Measurements from ENCODE around the gene TADA2A. TPM values are rescaled to one million over a fixed set of nuclear protein-coding genes. Genes with fewer than 3 reads are reported as not detected.

TADA2A gene
- total and polyA plus RNA-seq, 2 of the 8 experiments (the other 6 are each of a cell fraction or from before 2014, with no cell fraction given), result 8.4 to 18.5 TPM

- no peak overlapping the region for H3K4me3 ChIP-seq (ENCODE audit: extremely low read depth in 1 of 4, insufficient read depth in 2 of 4, low read depth in 3 of 4, low read length in 4 of 4)
- H3K18ac ChIP-seq (ENCODE audit: extremely low read depth, low read length), result no peak overlapping the region
- H2BK5ac ChIP-seq (ENCODE audit: low read depth, low read length), result no peak overlapping the region
- H3K4ac ChIP-seq (replicated peaks; ENCODE audit: insufficient read length, low read depth, low read length), result no peak overlapping the region
- no peak overlapping the region for H4K91ac ChIP-seq (replicated peaks; ENCODE audit: insufficient read length, low read length)
- H3K23me2 ChIP-seq (ENCODE audit: low read depth, low read length), result no peaks in the 10 kb centered on the region; the same call in 1 of the 2 replicates
- ChIA-PET CTCF (ENCODE audit: partially characterized antibody) (interaction anchor here (1.0 to 4.8 kb wide), 9 partner anchors 9 to 324 kb away, joined by 3 to 29 read pairs (median 5); no protein-coding TSS in a partner anchor), POLR2A (ENCODE audit: partially characterized antibody) (no interaction called here)
- no peak overlapping the region for H2BK15ac ChIP-seq (ENCODE audit: low read length)
- H3K23ac ChIP-seq (ENCODE audit: insufficient read length), result no peak overlapping the region
- H3K79me2 ChIP-seq (ENCODE audit: control insufficient read depth in 1 of 2, insufficient read depth in 2 of 2, low read length in 2 of 2), result no peaks in the 10 kb centered on the region
- no peaks in the 10 kb centered on the region for H3K4me1 ChIP-seq (replicated peaks in 1 of 4; ENCODE audit: control insufficient read depth in 3 of 4, insufficient read depth in 4 of 4, low read length in 3 of 4)
- no peak overlapping the region for H2AFZ ChIP-seq (ENCODE audit: low read length)
- H3K27ac ChIP-seq (ENCODE audit: low read depth, low read length), result no peak overlapping the region
- no peak overlapping the region for H2BK120ac ChIP-seq (replicated peaks; ENCODE audit: low read depth, low read length)
- H3K36me3 ChIP-seq (ENCODE audit: control insufficient read depth in 2 of 4, insufficient read depth in 4 of 4, low read length in 3 of 4), result peaks cover 0 to 27% (median 6%) of the 10 kb centered on the region in 4 experiments; a peak in 5 of 8 replicates
- FAIRE-seq, result no peak
- no peak for DNase-seq (ENCODE audit: low read depth in 1 of 2, low spot score in 2 of 2)
- no peak overlapping the region for H3K14ac ChIP-seq (ENCODE audit: insufficient read length)
- H2BK12ac ChIP-seq (ENCODE audit: low read depth, low read length), result no peak overlapping the region
- TF ChIP-seq KDM5A (IDR thresholded peaks at IDR 0.05; ENCODE audit: low read length) (no peak), SAP30 (IDR thresholded peaks at IDR 0.05; ENCODE audit: insufficient read depth, insufficient replicate concordance, low read length) (no peak), RNF2 (IDR thresholded peaks at IDR 0.05; ENCODE audit: borderline replicate concordance, low read depth, low read length, missing control alignments, poor library complexity, severe bottlenecking) (no peak), RAD21 (IDR thresholded peaks at IDR 0.05 in 1 of 2, conservative IDR thresholded peaks at IDR 0.05 in 1 of 2; ENCODE audit: low read depth in 2 of 2, low read length in 2 of 2) (no peak), GABPA (IDR thresholded peaks at IDR 0.05; ENCODE audit: borderline replicate concordance, insufficient read depth, low read length) (no peak), BACH1 (IDR thresholded peaks at IDR 0.05; ENCODE audit: low read length) (no peak), TBP (IDR thresholded peaks at IDR 0.05; ENCODE audit: low read depth, low read length) (no peak), ASH2L (IDR thresholded peaks at IDR 0.05; ENCODE audit: low read length) (no peak), ZNF274 (IDR thresholded peaks at IDR 0.05; ENCODE audit: borderline replicate concordance, extremely low read depth, low read length) (no peak)
- H2AK5ac ChIP-seq (ENCODE audit: low read depth, low read length), result no peak overlapping the region
- no peaks in the 10 kb centered on the region for H3K27me3 ChIP-seq (replicated peaks in 1 of 4; ENCODE audit: control insufficient read depth in 3 of 4, extremely low read depth in 1 of 4, insufficient read depth in 3 of 4, low read length in 3 of 4)
- H3K4me2 ChIP-seq (ENCODE audit: insufficient read depth in 1 of 2, low read depth in 2 of 2, low read length in 2 of 2), result no peak overlapping the region
- H4K20me1 ChIP-seq (replicated peaks in 1 of 2; ENCODE audit: control insufficient read depth in 1 of 2, insufficient read depth in 2 of 2, low read length in 2 of 2), result no peaks in the 10 kb centered on the region
- H3K9me3 ChIP-seq (ENCODE audit: insufficient read depth in 2 of 2, low read depth in 1 of 2, low read length in 1 of 2), result no peaks in the 10 kb centered on the region
- WGBS, 2 experiments (ENCODE audit: extremely low coverage in 1 of 2, insufficient coverage in 1 of 2, insufficient read length in 1 of 2, insufficient replicate concordance in 2 of 2, low coverage in 1 of 2, low lambda C conversion rate in 2 of 2, missing lambda C conversion rate in 1 of 2), result 89% methylated on average over 5 of the region's 5 CpGs; no CpG with 5 or more reads in 1 of the 2 experiments
- H4K5ac ChIP-seq (ENCODE audit: insufficient read length, low read depth, low read length), result no peak overlapping the region
- no peak overlapping the region for H3K9ac ChIP-seq (replicated peaks in 1 of 4; ENCODE audit: extremely low read depth in 1 of 4, low read depth in 3 of 4, low read length in 3 of 4)
- no peak overlapping the region for H2BK20ac ChIP-seq (ENCODE audit: low read length)
- no peaks in the 10 kb centered on the region; the same call in 1 of the 2 replicates for H3K79me1 ChIP-seq (ENCODE audit: low read depth, low read length)
- H3K56ac ChIP-seq (replicated peaks; ENCODE audit: insufficient read length, low read depth, low read length), result no peak overlapping the region
- no peak overlapping the region for H4K8ac ChIP-seq (ENCODE audit: extremely low read depth, insufficient read depth, low read length)
Observed at GRCh38 chr17:37519251-37519985, 112.7 kb downstream of the TADA2A start.
